Measurements from ENCODE around the gene FBXO22. TPM values are rescaled to one million over a fixed set of nuclear protein-coding genes. Genes with fewer than 3 reads are reported as not detected.
"Not testable (repeated sequence)": the region's sequence is repeated elsewhere in the genome, so short reads cannot be mapped to it uniquely, and the experiment has no call there.

FBXO22 gene
- total and polyA plus RNA-seq, 7 donors, result 10.8 to 21.5 (median 15.7) TPM

DNA sequence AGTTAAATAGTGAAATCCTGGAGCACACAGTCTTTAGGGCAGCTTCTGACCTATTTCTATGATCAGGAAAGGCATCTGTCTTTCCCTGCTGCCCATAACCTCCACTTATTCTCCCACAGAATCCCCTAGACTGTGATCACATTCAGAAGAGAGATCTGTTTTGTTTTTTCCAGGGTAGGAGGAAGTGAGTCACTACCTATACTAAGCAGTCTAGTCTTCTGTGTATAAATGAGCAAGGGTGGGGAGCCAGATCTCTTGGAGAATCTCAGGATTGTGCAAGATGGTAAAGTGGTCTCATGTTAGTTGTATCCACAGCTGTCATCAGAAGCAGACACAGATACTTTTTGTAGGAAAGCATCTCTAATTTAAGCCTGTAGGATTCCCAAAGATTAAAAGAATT, 11.8 kb upstream of the FBXO22 start:
- H3K4me1 ChIP-seq, result peaks cover 0 to 6% (median 0%) of the 10 kb centered on the region in 4 donors
- no peak for DNase-seq
- H3K4me3 ChIP-seq, result no peak overlapping the region
- H3K9me3 ChIP-seq, result no peaks in the 10 kb centered on the region
- TF ChIP-seq POLR2AphosphoS5 (IDR thresholded peaks at IDR 0.05), result no peak
- TF ChIP-seq, protein P1, sequence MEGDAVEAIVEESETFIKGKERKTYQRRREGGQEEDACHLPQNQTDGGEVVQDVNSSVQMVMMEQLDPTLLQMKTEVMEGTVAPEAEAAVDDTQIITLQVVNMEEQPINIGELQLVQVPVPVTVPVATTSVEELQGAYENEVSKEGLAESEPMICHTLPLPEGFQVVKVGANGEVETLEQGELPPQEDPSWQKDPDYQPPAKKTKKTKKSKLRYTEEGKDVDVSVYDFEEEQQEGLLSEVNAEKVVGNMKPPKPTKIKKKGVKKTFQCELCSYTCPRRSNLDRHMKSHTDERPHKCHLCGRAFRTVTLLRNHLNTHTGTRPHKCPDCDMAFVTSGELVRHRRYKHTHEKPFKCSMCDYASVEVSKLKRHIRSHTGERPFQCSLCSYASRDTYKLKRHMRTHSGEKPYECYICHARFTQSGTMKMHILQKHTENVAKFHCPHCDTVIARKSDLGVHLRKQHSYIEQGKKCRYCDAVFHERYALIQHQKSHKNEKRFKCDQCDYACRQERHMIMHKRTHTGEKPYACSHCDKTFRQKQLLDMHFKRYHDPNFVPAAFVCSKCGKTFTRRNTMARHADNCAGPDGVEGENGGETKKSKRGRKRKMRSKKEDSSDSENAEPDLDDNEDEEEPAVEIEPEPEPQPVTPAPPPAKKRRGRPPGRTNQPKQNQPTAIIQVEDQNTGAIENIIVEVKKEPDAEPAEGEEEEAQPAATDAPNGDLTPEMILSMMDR (IDR thresholded peaks at IDR 0.05), result no peak
- H3K36me3 ChIP-seq, result peaks cover 0 to 21% (median 4%) of the 10 kb centered on the region in 4 donors
- peak overlapping the region in 1 of 4 donors; percentile 22 for H3K27ac ChIP-seq
- intact Hi-C loops (cut with DNase I), result no loop called here
- H3K27me3 ChIP-seq, result no peaks in the 10 kb centered on the region

DNA sequence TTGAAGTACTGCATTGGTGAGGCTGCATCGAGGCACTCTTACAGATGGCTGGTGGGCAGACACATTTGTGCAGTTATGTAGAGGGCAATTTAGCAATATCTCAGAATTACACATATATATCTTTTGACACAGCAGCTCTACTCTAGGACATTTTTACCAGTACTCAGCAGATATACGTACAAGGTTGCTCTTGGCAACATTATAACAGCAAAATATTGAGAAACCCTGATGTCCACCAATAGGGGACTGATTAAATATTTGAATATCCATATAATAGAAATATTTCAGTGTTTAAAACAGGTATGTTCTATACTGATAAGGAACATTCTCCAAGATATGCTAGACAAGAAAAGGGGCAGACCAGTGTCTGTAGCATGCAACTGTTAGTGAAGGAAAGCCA, 7.9 kb upstream of the FBXO22 start:
- no peaks in the 10 kb centered on the region for H3K9me3 ChIP-seq
- peaks cover 0 to 19% (median 2%) of the 10 kb centered on the region in 4 donors for H3K36me3 ChIP-seq
- no peak overlapping the region for H3K4me3 ChIP-seq
- WGBS, 2 donors, result 85 to 88% methylated on average over 2 of the region's 2 CpGs
- no peaks in the 10 kb centered on the region for H3K27me3 ChIP-seq
- TF ChIP-seq, protein P1 (IDR thresholded peaks at IDR 0.05), result no peak
- TF ChIP-seq EP300 (IDR thresholded peaks at IDR 0.05) (no peak), POLR2A (IDR thresholded peaks at IDR 0.05) (no peak), POLR2AphosphoS5 (IDR thresholded peaks at IDR 0.05) (no peak)
- no peak for DNase-seq
- H3K27ac ChIP-seq, result no peak overlapping the region
- intact Hi-C loops (cut with DNase I), result no loop called here
- peaks cover 0 to 6% (median 0%) of the 10 kb centered on the region in 4 donors for H3K4me1 ChIP-seq

DNA sequence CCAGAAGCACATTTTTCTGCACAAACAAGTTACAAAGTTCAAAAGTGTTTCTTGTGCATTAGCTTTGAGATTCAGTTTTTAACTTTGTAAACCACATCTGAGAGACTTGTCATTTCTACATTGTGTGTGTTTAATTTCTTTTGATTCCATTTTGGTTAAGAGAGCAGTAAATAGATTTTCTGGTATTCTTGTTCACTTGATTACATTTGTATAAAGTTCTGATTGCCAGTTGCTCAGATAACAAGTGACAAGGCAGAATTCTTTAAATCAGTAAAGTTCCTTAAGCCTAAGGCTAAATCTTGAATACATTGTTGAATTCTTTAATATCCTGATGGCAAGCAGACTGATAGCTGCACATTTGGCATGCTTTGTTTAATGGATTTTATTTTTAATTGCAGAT, 3.1 kb upstream of the FBXO22 start:
- Histone ChIP-seq H3K4me3 (no peak overlapping the region), H3K4me1 (peaks cover 0 to 20% (median 15%) of the 10 kb centered on the region in 4 donors), H3K27me3 (no peaks in the 10 kb centered on the region), H3K9me3 (no peaks in the 10 kb centered on the region), H3K36me3 (peaks cover 0 to 23% (median 0%) of the 10 kb centered on the region in 4 donors), H3K27ac (no peak overlapping the region)
- no peak for TF ChIP-seq POLR2AphosphoS5 (IDR thresholded peaks at IDR 0.05)
- TF ChIP-seq EP300 (IDR thresholded peaks at IDR 0.05), result no peak
- TF ChIP-seq POLR2A (IDR thresholded peaks at IDR 0.05), result no peak
- TF ChIP-seq, protein P1 (IDR thresholded peaks at IDR 0.05), result no peak
- no peak for DNase-seq
- intact Hi-C loops (cut with DNase I), result loop anchor here (5.0 kb wide), 1 partner anchor 58 kb away; the partner anchor contains the start of gene UBE2Q2

DNA sequence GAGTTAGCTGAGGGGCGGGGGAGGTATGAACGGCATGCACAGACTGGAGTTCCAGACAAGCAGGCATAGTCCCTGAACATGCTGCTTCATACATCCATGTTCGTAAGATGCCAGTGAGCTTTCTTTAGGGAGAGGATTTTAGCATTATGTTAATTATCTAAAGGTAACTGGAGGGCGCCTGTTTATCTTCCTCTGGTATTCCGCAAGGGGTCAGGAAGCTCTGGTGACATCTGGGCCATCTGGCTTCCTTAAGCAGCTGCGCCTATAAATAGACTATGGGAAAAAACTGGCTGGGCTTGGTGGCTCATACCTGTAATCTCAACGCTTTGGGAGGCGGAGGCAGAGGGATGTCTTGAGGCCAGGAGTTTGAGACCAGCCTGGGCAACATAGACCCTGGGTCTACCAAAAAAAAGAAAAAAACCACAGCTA, 1.5 kb upstream of the FBXO22 start:
- DNase-seq, result no peak
- 58 to 78% methylated on average over 8 of the region's 8 CpGs for WGBS, 2 donors
- no peak for TF ChIP-seq POLR2AphosphoS5 (IDR thresholded peaks at IDR 0.05)
- TF ChIP-seq, protein P1 (IDR thresholded peaks at IDR 0.05), result no peak
- TF ChIP-seq POLR2A (IDR thresholded peaks at IDR 0.05), result no peak
- no peak for TF ChIP-seq EP300 (IDR thresholded peaks at IDR 0.05)
- peaks cover 0 to 24% (median 0%) of the 10 kb centered on the region in 4 donors for H3K36me3 ChIP-seq
- H3K4me3 ChIP-seq, result no peak overlapping the region
- intact Hi-C loops (cut with DNase I), result loop anchor here (5.0 kb wide), 1 partner anchor 60 kb away; the partner anchor contains the start of gene UBE2Q2
- H3K9me3 ChIP-seq, result no peaks in the 10 kb centered on the region
- no peaks in the 10 kb centered on the region for H3K27me3 ChIP-seq
- H3K27ac ChIP-seq, result no peak overlapping the region
- peaks cover 0 to 23% (median 15%) of the 10 kb centered on the region in 4 donors for H3K4me1 ChIP-seq

DNA sequence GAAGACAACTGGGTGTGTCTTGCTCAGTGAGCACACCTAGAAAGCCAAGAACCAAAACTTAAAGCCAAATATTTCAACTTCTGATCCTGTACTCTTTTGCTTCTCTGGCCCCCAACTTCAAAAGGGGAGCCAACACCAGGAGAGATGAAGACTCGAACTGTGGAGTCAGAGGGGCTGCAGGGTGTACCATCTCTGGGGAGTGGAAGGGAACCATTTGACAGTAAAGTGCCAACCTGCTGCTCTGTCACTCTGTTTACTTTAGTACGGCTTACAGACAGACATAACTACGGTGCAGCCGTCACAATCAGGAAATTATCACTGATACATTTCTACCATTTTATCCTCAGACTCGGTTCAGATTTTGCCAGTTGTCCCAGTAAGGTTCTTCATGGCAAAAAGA, 1.6 kb downstream of the FBXO22 start:
- no peak for DNase-seq
- Histone ChIP-seq H3K4me3 (no peak overlapping the region), H3K9me3 (no peaks in the 10 kb centered on the region), H3K4me1 (peaks cover 0 to 31% (median 15%) of the 10 kb centered on the region in 4 donors), H3K27ac (no peak overlapping the region), H3K36me3 (peaks cover 0 to 14% (median 0%) of the 10 kb centered on the region in 4 donors), H3K27me3 (no peaks in the 10 kb centered on the region)
- 69 to 89% methylated on average over 5 of the region's 5 CpGs for WGBS, 2 donors
- TF ChIP-seq, protein P1 (IDR thresholded peaks at IDR 0.05), result no peak
- TF ChIP-seq POLR2A (IDR thresholded peaks at IDR 0.05) (no peak), EP300 (IDR thresholded peaks at IDR 0.05) (no peak), POLR2AphosphoS5 (IDR thresholded peaks at IDR 0.05) (no peak)
- intact Hi-C loops (cut with DNase I), result no loop called here

DNA sequence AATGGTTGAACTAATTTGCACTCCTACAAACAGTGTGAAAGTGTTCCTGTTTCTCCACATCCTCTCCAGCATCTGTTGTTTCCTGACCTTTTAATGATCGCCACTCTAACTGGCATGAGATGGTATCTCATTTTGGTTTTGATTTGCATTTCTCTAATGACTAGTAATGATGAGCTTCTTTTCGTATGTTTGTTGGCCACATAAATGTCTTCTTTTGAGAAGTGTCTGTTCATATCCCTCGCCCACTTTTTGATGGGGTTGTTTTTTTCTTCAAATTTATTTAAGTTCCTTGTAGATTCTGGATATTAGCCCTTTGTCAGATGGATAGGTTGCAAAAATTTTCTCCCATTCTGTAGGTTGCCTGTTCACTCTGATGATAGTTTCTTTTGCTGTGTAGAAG, 6.7 kb downstream of the FBXO22 start:
- H3K9me3 ChIP-seq; H3K27ac ChIP-seq; DNase-seq; H3K27me3 ChIP-seq; H3K4me3 ChIP-seq; intact Hi-C loops (cut with DNase I): not testable (repeated sequence)
- Histone ChIP-seq H3K4me1 (peaks cover 0 to 13% (median 2%) of the 10 kb centered on the region in 4 donors), H3K36me3 (peaks cover 0 to 32% (median 3%) of the 10 kb centered on the region in 4 donors)
- WGBS, 2 donors, result 92 to 94% methylated on average over 3 of the region's 3 CpGs
